CD14-positive monocyte (primary cell): Measurements from ENCODE around the gene WFDC10A. TPM values are rescaled to one million over a fixed set of nuclear protein-coding genes. Genes with fewer than 3 reads are reported as not detected.

Experiments used
- DNase-seq, 3 donors: peaks; one replicate each; pipeline ENCODE4 v3.0.0-alpha.2; 2011 to 2022
- H2AFZ ChIP-seq: 2 replicates; pipeline ENCODE4 v1.6.0; 2012; ENCODE audit warnings: mild to moderate bottlenecking, low read depth, low read length, inconsistent platforms; ENCODE audit not compliant: insufficient read depth, poor library complexity, severe bottlenecking
- H3K27ac ChIP-seq, 2 donors: 1 replicate in 1 of 2; 2 replicates in 1 of 2; pipeline ENCODE4 v1.5.1; 2012 to 2013; ENCODE audit warnings: low read length in 2 of 2, control low read depth in 1 of 2, inconsistent platforms in 1 of 2, low read depth in 1 of 2, mild to moderate bottlenecking in 1 of 2
- H3K27me3 ChIP-seq, 2 donors: one replicate each; pipeline versions ENCODE4 v1.6.0 to v1.6.1; 2011 to 2013; ENCODE audit warnings: low read length in 2 of 2; ENCODE audit not compliant: control insufficient read depth in 2 of 2, insufficient read depth in 2 of 2
- H3K36me3 ChIP-seq, 2 donors: replicated peaks in 1 of 2; 1 replicate in 1 of 2; 2 replicates in 1 of 2; pipeline versions ENCODE4 v1.5.1 to v1.6.1; 2012 to 2013; ENCODE audit warnings: low read length in 2 of 2, control low read depth in 1 of 2, inconsistent platforms in 1 of 2, mild to moderate bottlenecking in 1 of 2; ENCODE audit not compliant: insufficient read depth in 2 of 2, control insufficient read depth in 1 of 2
- H3K4me1 ChIP-seq, 2 donors: 1 replicate in 1 of 2; 2 replicates in 1 of 2; pipeline versions ENCODE4 v1.5.1 to v1.6.1; 2012 to 2013; ENCODE audit warnings: low read length in 2 of 2, control low read depth in 1 of 2, inconsistent platforms in 1 of 2, mild to moderate bottlenecking in 1 of 2, moderate library complexity in 1 of 2; ENCODE audit not compliant: insufficient read depth in 2 of 2, control insufficient read depth in 1 of 2
- H3K4me2 ChIP-seq: replicated peaks from 2 replicates; pipeline ENCODE3; 2012; ENCODE audit warnings: low read length, moderate library complexity, mild to moderate bottlenecking; ENCODE audit not compliant: poor library complexity, severe bottlenecking; ENCODE audit errors: extremely low read depth
- H3K4me3 ChIP-seq, 3 experiments: fragments of 200-600 bp in 1 of 3; sonication (generic) in 1 of 3; replicated peaks in 1 of 3; 1 replicate in 2 of 3; 2 replicates in 1 of 3; pipeline ENCODE4 v1.5.1; 2011 to 2013; ENCODE audit warnings: low read length in 3 of 3, mild to moderate bottlenecking in 3 of 3, control low read depth in 2 of 3, low read depth in 2 of 3, inconsistent platforms in 1 of 3, moderate library complexity in 1 of 3
- H3K79me2 ChIP-seq: 2 replicates; pipeline ENCODE4 v1.6.0; 2012; ENCODE audit warnings: mild to moderate bottlenecking, control low read depth, inconsistent platforms, low read length, moderate library complexity; ENCODE audit not compliant: insufficient read depth
- H3K9ac ChIP-seq: 2 replicates; pipeline ENCODE4 v1.6.0; 2017; ENCODE audit warnings: low read length, mild to moderate bottlenecking; ENCODE audit not compliant: insufficient read depth, poor library complexity, severe bottlenecking
- H3K9me3 ChIP-seq, 2 donors: replicated peaks in 1 of 2; 1 replicate in 1 of 2; 2 replicates in 1 of 2; pipeline versions ENCODE4 v1.5.1 to v1.6.1; 2012 to 2013; ENCODE audit warnings: low read length in 2 of 2, control low read depth in 1 of 2; ENCODE audit not compliant: control insufficient read depth in 1 of 2, insufficient read depth in 1 of 2
- H4K20me1 ChIP-seq: 2 replicates; pipeline ENCODE4 v1.6.0; 2012; ENCODE audit warnings: mild to moderate bottlenecking, low read length, control low read depth, moderate library complexity; ENCODE audit not compliant: insufficient read depth
- H3K27ac Mint-ChIP-seq, 7 donors: one replicate each; pipeline ENCODE4 v1.8.0; 2020; ENCODE audit warnings: mild to moderate bottlenecking in 7 of 7, mixed read lengths in 7 of 7, moderate library complexity in 6 of 7, inconsistent platforms in 2 of 7
- H3K27me3 Mint-ChIP-seq, 3 donors: one replicate each; pipeline ENCODE4 v1.8.0; 2021 to 2022; ENCODE audit warnings: low read depth in 3 of 3, mild to moderate bottlenecking in 3 of 3, mixed read lengths in 3 of 3, moderate library complexity in 3 of 3, inconsistent platforms in 1 of 3
- H3K36me3 Mint-ChIP-seq, 2 donors: one replicate each; pipeline ENCODE4 v1.8.0; 2020; ENCODE audit warnings: mixed read lengths in 2 of 2, inconsistent platforms in 1 of 2, mild to moderate bottlenecking in 1 of 2
- H3K4me1 Mint-ChIP-seq: one replicate; pipeline ENCODE4 v1.8.0; 2020; ENCODE audit warnings: mild to moderate bottlenecking, mixed read lengths
- H3K4me3 Mint-ChIP-seq, 2 donors: one replicate each; pipeline ENCODE4 v1.8.0; 2020; ENCODE audit warnings: mild to moderate bottlenecking in 2 of 2, mixed read lengths in 2 of 2, moderate library complexity in 1 of 2
- H3K9me3 Mint-ChIP-seq, 7 donors: one replicate each; pipeline ENCODE4 v1.8.0; 2020 to 2022; ENCODE audit warnings: mixed read lengths in 7 of 7, mild to moderate bottlenecking in 6 of 7, moderate library complexity in 6 of 7, inconsistent platforms in 2 of 7
- CTCF ChIP-seq: fragments of 200-600 bp; IDR thresholded peaks from one replicate; pipeline ENCODE4 v1.8.0; 2022; ENCODE audit warnings: antibody characterized with exemption, mild to moderate bottlenecking
- WGBS: methylation state at CpG from one replicate; pipeline ENCODE4 v1.1.5; 2013; ENCODE audit warnings: missing lambda C conversion rate; ENCODE audit not compliant: insufficient coverage; 5-methylcytosine and 5-hydroxymethylcytosine counted together
- intact Hi-C, 2 donors: fragments of 100-400 bp; cut with micrococcal nuclease; formaldehyde crosslinking; loops; one replicate each; pipeline versions ENCODE4 v1.15.0 to v1.15.1; 2023
- polyA plus RNA-seq, 3 donors: library from polyadenylated mRNA; depleted of rRNA in 1 of 3; unstranded in 2 of 3; stranded (reverse) in 1 of 3; fragments of 300-500 nt in 2 of 3; fragments of >200 nt in 1 of 3; fragmentation: Illumina TruSeq in 2 of 3; gene quantifications; 1 replicate in 2 of 3; 2 replicates in 1 of 3; pipeline ENCODE4 v1.2.3, GENCODE V29; 2012 to 2021

The WFDC10A gene
- polyA plus RNA-seq, 3 donors, result not detected

DNA sequence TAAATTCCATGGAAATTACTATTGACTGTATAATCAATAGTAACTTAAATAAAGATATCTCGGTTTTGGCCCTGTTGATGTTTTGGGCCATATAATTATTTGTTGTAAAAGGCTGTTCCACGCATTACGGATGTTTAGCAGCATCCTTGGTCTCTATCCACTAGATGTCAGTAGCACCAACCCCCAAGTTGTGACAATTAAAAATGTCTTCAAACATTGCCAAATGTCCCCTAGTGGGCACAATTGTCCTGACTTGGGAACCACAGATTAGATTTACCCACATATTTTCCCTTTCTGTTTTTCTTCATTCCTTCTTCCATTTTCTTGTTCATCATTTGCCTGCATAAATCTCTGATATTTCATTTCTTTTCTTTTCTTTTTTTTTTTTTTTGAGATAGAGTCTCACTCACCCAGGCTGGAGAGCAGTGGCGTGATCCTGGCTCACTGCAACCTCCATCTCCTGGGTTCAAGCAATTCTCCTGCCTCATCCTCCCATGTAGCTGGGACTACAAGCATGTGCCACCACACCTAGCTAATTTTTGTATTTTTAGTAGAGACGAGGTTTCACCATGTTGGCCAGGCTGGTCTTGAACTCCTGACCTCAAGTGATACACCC is 36.9 kb upstream of the WFDC10A start:
- Mint-ChIP-seq H3K4me1 (peaks cover 10% of the 10 kb centered on the region), H3K27me3 (peaks cover 9 to 13% (median 10%) of the 10 kb centered on the region in 3 donors), H3K9me3 (peaks cover 0 to 5% (median 2%) of the 10 kb centered on the region in 7 donors), H3K36me3 (no peaks in the 10 kb centered on the region), H3K27ac (no peak overlapping the region), H3K4me3 (no peak overlapping the region)
- peaks cover 2 to 9% of the 10 kb centered on the region in 2 donors for H3K27me3 ChIP-seq
- peaks cover 0 to 11% of the 10 kb centered on the region in 2 donors for H3K4me1 ChIP-seq
- no peak overlapping the region for H3K4me2 ChIP-seq
- H3K4me3 ChIP-seq, result no peak overlapping the region
- no peaks in the 10 kb centered on the region for H3K9me3 ChIP-seq
- no CpG with 5 or more reads among the region's 5 CpGs for WGBS
- no peak overlapping the region for H2AFZ ChIP-seq
- no peaks in the 10 kb centered on the region for H4K20me1 ChIP-seq
- no peak overlapping the region for H3K27ac ChIP-seq
- peak; percentile 61 for TF ChIP-seq CTCF
- H3K9ac ChIP-seq, result no peak overlapping the region
- intact Hi-C loops, result no loop called here
- peak; percentile 7 to 21 (median 12) for DNase-seq
- no peaks in the 10 kb centered on the region for H3K79me2 ChIP-seq
- H3K36me3 ChIP-seq, result no peaks in the 10 kb centered on the region

DNA sequence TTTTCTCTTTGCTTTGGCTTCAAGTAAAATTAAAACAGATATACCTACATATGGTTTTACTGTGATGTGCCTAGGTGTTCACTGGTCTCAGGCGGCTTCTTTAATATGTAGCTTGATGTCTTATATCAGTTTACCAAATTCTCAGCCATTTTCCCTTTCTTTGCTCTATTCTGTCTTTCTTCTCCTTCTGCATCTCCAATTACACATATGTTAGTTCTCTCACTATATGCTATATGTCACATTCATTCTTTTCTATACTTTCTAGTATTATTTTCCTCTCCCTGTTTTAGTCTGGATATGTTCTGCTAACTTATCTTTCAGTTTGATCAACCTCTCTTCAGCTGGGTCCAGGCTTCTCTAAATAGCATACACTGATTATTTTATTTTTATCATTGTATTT is 36.0 kb upstream of the WFDC10A start:
- Histone ChIP-seq H3K4me2 (no peak overlapping the region), H3K79me2 (no peaks in the 10 kb centered on the region), H3K36me3 (no peaks in the 10 kb centered on the region), H3K4me3 (no peak overlapping the region), H4K20me1 (no peaks in the 10 kb centered on the region), H3K27me3 (peaks cover 0 to 11% of the 10 kb centered on the region in 2 donors), H3K9ac (no peak overlapping the region), H3K27ac (no peak overlapping the region), H2AFZ (no peak overlapping the region), H3K4me1 (peaks cover 0 to 11% of the 10 kb centered on the region in 2 donors), H3K9me3 (no peaks in the 10 kb centered on the region)
- H3K4me1 Mint-ChIP-seq, result peaks cover 10% of the 10 kb centered on the region
- DNase-seq, result no peak
- H3K4me3 Mint-ChIP-seq, result no peak overlapping the region
- no peaks in the 10 kb centered on the region for H3K36me3 Mint-ChIP-seq
- intact Hi-C loops, result no loop called here
- no peak overlapping the region for H3K27ac Mint-ChIP-seq
- no peak for TF ChIP-seq CTCF
- H3K9me3 Mint-ChIP-seq, result peaks cover 0 to 5% (median 2%) of the 10 kb centered on the region in 7 donors
- H3K27me3 Mint-ChIP-seq, result peaks cover 8 to 14% (median 9%) of the 10 kb centered on the region in 3 donors
- no CpG with 5 or more reads among the region's 1 CpG for WGBS
